ENCODE results near the gene RRP7A. TPM values are rescaled to one million over a fixed set of nuclear protein-coding genes. Genes with fewer than 3 reads are reported as not detected.
"Not testable (repeated sequence)": the region's sequence is repeated elsewhere in the genome, so short reads cannot be mapped to it uniquely, and the experiment has no call there.

RRP7A gene
- polyA plus RNA-seq, 1 experiment: 42.3 TPM

- no peak for TF ChIP-seq CTCF (IDR thresholded peaks at IDR 0.05; ENCODE audit: insufficient read depth, low read depth, low read length)
- H3K27me3 ChIP-seq (ENCODE audit: control insufficient read depth, insufficient read depth, low read length): no peaks in the 10 kb centered on the region; the same call in 1 of the 2 replicates
- no peaks in the 10 kb centered on the region for H3K36me3 ChIP-seq (ENCODE audit: control insufficient read depth, insufficient read depth, low read length)
- no peak overlapping the region for H3K4me3 ChIP-seq (ENCODE audit: low read depth, low read length)
- POLR2A ChIA-PET: no interaction called here
- DNase-seq (ENCODE audit: low read depth): no peak
- CTCF ChIA-PET: interaction anchor here (0.9 to 1.2 kb wide), 3 partner anchors 10 to 13 kb away, joined by 3 to 5 read pairs (median 4); no protein-coding TSS in a partner anchor
These were observed 29.9 kb upstream of the RRP7A start for GRCh38 chr22:42549331-42550060.

- no peak for TF ChIP-seq CTCF (IDR thresholded peaks at IDR 0.05; ENCODE audit: insufficient read depth, low read depth, low read length)
- no peaks in the 10 kb centered on the region; the same call in 1 of the 2 replicates for H3K27me3 ChIP-seq (ENCODE audit: control insufficient read depth, insufficient read depth, low read length)
- DNase-seq (ENCODE audit: low read depth): no peak
- no peak overlapping the region for H3K4me3 ChIP-seq (ENCODE audit: low read depth, low read length)
- ChIA-PET POLR2A (no interaction called here), CTCF (interaction anchor here (0.6 to 0.9 kb wide), 2 partner anchors 271 to 1544 kb away, joined by 3 read pairs; no protein-coding TSS in a partner anchor)
- H3K36me3 ChIP-seq (ENCODE audit: control insufficient read depth, insufficient read depth, low read length): no peaks in the 10 kb centered on the region
These were observed 29.2 kb upstream of the RRP7A start for GRCh38 chr22:42548597-42549330.

GRCh38 chr22:42548126-42548525, 28.5 kb upstream of the RRP7A start:
- CTCF ChIA-PET: interaction anchor here (0.9 kb wide), 1 partner anchor 272 kb away, joined by 3 read pairs; no protein-coding TSS in a partner anchor
- DNase-seq (ENCODE audit: low read depth); H3K27me3 ChIP-seq (ENCODE audit: control insufficient read depth, insufficient read depth, low read length); H3K36me3 ChIP-seq (ENCODE audit: control insufficient read depth, insufficient read depth, low read length); POLR2A ChIA-PET; H3K4me3 ChIP-seq (ENCODE audit: low read depth, low read length): not testable (repeated sequence)

- ChIA-PET CTCF (no interaction called here), POLR2A (no interaction called here)
- no peaks in the 10 kb centered on the region for H3K36me3 ChIP-seq (ENCODE audit: control insufficient read depth, insufficient read depth, low read length)
These were observed 28.0 kb upstream of the RRP7A start for GRCh38 chr22:42547562-42547961.

GRCh38 chr22:42544686-42545085, 25.1 kb upstream of the RRP7A start:
- POLR2A ChIA-PET: no interaction called here
- Histone ChIP-seq H3K27me3 (ENCODE audit: control insufficient read depth, insufficient read depth, low read length) (no peaks in the 10 kb centered on the region), H3K4me3 (ENCODE audit: low read depth, low read length) (no peak overlapping the region), H3K36me3 (ENCODE audit: control insufficient read depth, insufficient read depth, low read length) (no peaks in the 10 kb centered on the region)
- CTCF ChIA-PET: no interaction called here
- no peak for TF ChIP-seq CTCF (IDR thresholded peaks at IDR 0.05; ENCODE audit: insufficient read depth, low read depth, low read length)
- DNase-seq (ENCODE audit: low read depth): no peak

More at GRCh38 chr22:42547562-42547961, 28.0 kb upstream of the RRP7A start:
- DNase-seq (ENCODE audit: low read depth): no peak
- no peak for TF ChIP-seq CTCF (IDR thresholded peaks at IDR 0.05; ENCODE audit: insufficient read depth, low read depth, low read length)
- Histone ChIP-seq H3K4me3 (ENCODE audit: low read depth, low read length) (no peak overlapping the region), H3K27me3 (ENCODE audit: control insufficient read depth, insufficient read depth, low read length) (no peaks in the 10 kb centered on the region; the same call in 1 of the 2 replicates)

- H3K36me3 ChIP-seq (ENCODE audit: control insufficient read depth, insufficient read depth, low read length); H3K4me3 ChIP-seq (ENCODE audit: low read depth, low read length); H3K27me3 ChIP-seq (ENCODE audit: control insufficient read depth, insufficient read depth, low read length); POLR2A ChIA-PET; DNase-seq (ENCODE audit: low read depth): not testable (repeated sequence)
- CTCF ChIA-PET: interaction anchor here (1.8 kb wide), 1 partner anchor 11 kb away, joined by 3 read pairs; no protein-coding TSS in a partner anchor
These were observed 19.7 kb upstream of the RRP7A start for GRCh38 chr22:42539236-42539771.

GRCh38 chr22:42537199-42537831, 17.7 kb upstream of the RRP7A start:
- H3K27me3 ChIP-seq (ENCODE audit: control insufficient read depth, insufficient read depth, low read length); DNase-seq (ENCODE audit: low read depth); H3K36me3 ChIP-seq (ENCODE audit: control insufficient read depth, insufficient read depth, low read length); H3K4me3 ChIP-seq (ENCODE audit: low read depth, low read length); POLR2A ChIA-PET: not testable (repeated sequence)
- CTCF ChIA-PET: interaction anchor here (0.9 to 1.2 kb wide), 2 partner anchors 13 to 64 kb away, joined by 3 to 4 read pairs; no protein-coding TSS in a partner anchor

- DNase-seq (ENCODE audit: low read depth); H3K27me3 ChIP-seq (ENCODE audit: control insufficient read depth, insufficient read depth, low read length); H3K36me3 ChIP-seq (ENCODE audit: control insufficient read depth, insufficient read depth, low read length); POLR2A ChIA-PET; H3K4me3 ChIP-seq (ENCODE audit: low read depth, low read length): not testable (repeated sequence)
- CTCF ChIA-PET: interaction anchor here (1.2 kb wide), 1 partner anchor 13 kb away, joined by 4 read pairs; no protein-coding TSS in a partner anchor
These were observed 17.0 kb upstream of the RRP7A start for GRCh38 chr22:42536634-42537033.

All from BJ (cell line).